Kidney epithelial cell (primary cell): ENCODE measurements around the gene LGALS1. TPM values are rescaled to one million over a fixed set of nuclear protein-coding genes. Genes with fewer than 3 reads are reported as not detected.
A peak's percentile ranks its signal among the peaks of the same experiment; 100 is the strongest.

Experiments used
- DNase-seq: peaks from one replicate; pipeline ENCODE4 v3.0.0-alpha.2; 2010; ENCODE audit warnings: low read depth
- H3K27me3 ChIP-seq: 2 replicates; pipeline ENCODE4 v1.6.0; 2011; ENCODE audit warnings: low read length; ENCODE audit not compliant: control insufficient read depth, insufficient read depth
- H3K36me3 ChIP-seq: 2 replicates; pipeline ENCODE4 v1.5.1; 2011; ENCODE audit warnings: low read length; ENCODE audit not compliant: control insufficient read depth, insufficient read depth
- H3K4me3 ChIP-seq: 2 replicates; pipeline ENCODE4 v1.5.1; 2011; ENCODE audit warnings: low read depth, mild to moderate bottlenecking, control low read depth, low read length
- CTCF ChIP-seq: IDR thresholded peaks from 2 replicates; pipeline ENCODE4 v1.5.1; 2011; ENCODE audit warnings: mild to moderate bottlenecking, moderate library complexity, low read length, control low read depth, inconsistent platforms; ENCODE audit not compliant: insufficient read depth, poor library complexity, severe bottlenecking
- total RNA-seq: library from RNA; depleted of rRNA; stranded (reverse); fragments of >200 nt; gene quantifications from 2 replicates; pipeline ENCODE4 v1.2.3, GENCODE V29; 2015

LGALS1 gene
- total RNA-seq, 1 donor from 2014 or later, result 806 TPM

- Histone ChIP-seq H3K27me3 (no peaks in the 10 kb centered on the region), H3K4me3 (no peak overlapping the region), H3K36me3 (no peaks in the 10 kb centered on the region)
- DNase-seq, result no peak
- peak; percentile 10 for TF ChIP-seq CTCF
These were observed 50.9 kb downstream of the LGALS1 start for GRCh38 chr22:37726241-37726887.

- TF ChIP-seq CTCF, result no peak
- Histone ChIP-seq H3K4me3 (no peak overlapping the region), H3K36me3 (no peaks in the 10 kb centered on the region), H3K27me3 (no peaks in the 10 kb centered on the region)
- no peak for DNase-seq
These were observed 53.2 kb downstream of the LGALS1 start for GRCh38 chr22:37728620-37729019.

Other genes starting within 250 kb of the LGALS1 start
- 0.82 and 0.96 TPM in 2 replicates for gene ELFN2, start 248.2 kb upstream of the LGALS1 start, total RNA-seq
- 0.54 and 1.2 TPM in 2 replicates for gene MFNG, start 189.3 kb upstream of the LGALS1 start, total RNA-seq
- gene CARD10, start 156.2 kb upstream of the LGALS1 start, total RNA-seq, result 64.0 and 71.3 TPM in 2 replicates
- gene CDC42EP1, start 115.2 kb upstream of the LGALS1 start, total RNA-seq, result 98.1 and 150 TPM in 2 replicates
- not detected in 2 replicates for gene LGALS2, start 95.5 kb upstream of the LGALS1 start, total RNA-seq
- gene GGA1, start 66.8 kb upstream of the LGALS1 start, total RNA-seq, result 65.9 and 75.2 TPM in 2 replicates
- 5.0 and 10.4 TPM in 2 replicates for gene SH3BP1, start 36.0 kb upstream of the LGALS1 start, total RNA-seq
- 13.3 and 14.3 TPM in 2 replicates for gene PDXP, start 16.9 kb upstream of the LGALS1 start, total RNA-seq
- 46.2 and 59.0 TPM in 2 replicates for gene NOL12, start 10.7 kb downstream of the LGALS1 start, total RNA-seq
- gene TRIOBP, start 21.4 kb downstream of the LGALS1 start, total RNA-seq, result 62.8 and 68.9 TPM in 2 replicates
- 35.7 and 37.4 TPM in 2 replicates for gene GCAT, start 132.3 kb downstream of the LGALS1 start, total RNA-seq
- gene GALR3, start 147.7 kb downstream of the LGALS1 start, total RNA-seq, result not detected in 2 replicates
- gene ANKRD54, start 168.7 kb downstream of the LGALS1 start, total RNA-seq, result 28.6 and 45.0 TPM in 2 replicates
- 439 and 469 TPM in 2 replicates for gene EIF3L, start 173.8 kb downstream of the LGALS1 start, total RNA-seq
- gene MICALL1, start 230.7 kb downstream of the LGALS1 start, total RNA-seq, result 115 and 140 TPM in 2 replicates